22Rv1 (cell line): ENCODE results near the gene LOXL3.

Experiments used
- ZFX ChIP-seq: fragments of 450-650 bp; IDR thresholded peaks from 2 replicates; pipeline ENCODE4 v1.6.1; 2017; ENCODE audit warnings: antibody characterized with exemption, borderline replicate concordance
- TF ChIP-seq, protein P1 (sequence below): fragments of 450-650 bp; IDR thresholded peaks from 2 replicates; pipeline ENCODE4 v1.5.1; 2017; ENCODE audit warnings: mild to moderate bottlenecking

GRCh38 chr2:74512744-74513604 is 40.8 kb downstream of the LOXL3 start:
- TF ChIP-seq, protein P1, sequence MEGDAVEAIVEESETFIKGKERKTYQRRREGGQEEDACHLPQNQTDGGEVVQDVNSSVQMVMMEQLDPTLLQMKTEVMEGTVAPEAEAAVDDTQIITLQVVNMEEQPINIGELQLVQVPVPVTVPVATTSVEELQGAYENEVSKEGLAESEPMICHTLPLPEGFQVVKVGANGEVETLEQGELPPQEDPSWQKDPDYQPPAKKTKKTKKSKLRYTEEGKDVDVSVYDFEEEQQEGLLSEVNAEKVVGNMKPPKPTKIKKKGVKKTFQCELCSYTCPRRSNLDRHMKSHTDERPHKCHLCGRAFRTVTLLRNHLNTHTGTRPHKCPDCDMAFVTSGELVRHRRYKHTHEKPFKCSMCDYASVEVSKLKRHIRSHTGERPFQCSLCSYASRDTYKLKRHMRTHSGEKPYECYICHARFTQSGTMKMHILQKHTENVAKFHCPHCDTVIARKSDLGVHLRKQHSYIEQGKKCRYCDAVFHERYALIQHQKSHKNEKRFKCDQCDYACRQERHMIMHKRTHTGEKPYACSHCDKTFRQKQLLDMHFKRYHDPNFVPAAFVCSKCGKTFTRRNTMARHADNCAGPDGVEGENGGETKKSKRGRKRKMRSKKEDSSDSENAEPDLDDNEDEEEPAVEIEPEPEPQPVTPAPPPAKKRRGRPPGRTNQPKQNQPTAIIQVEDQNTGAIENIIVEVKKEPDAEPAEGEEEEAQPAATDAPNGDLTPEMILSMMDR = no peak
- TF ChIP-seq ZFX = no peak
